NCI-H82 treated with DMSO at 0.1 percent for 48 hours (cell line): ENCODE measurements around the gene COL19A1.
A peak's percentile ranks its signal among the peaks of the same experiment; 100 is the strongest.
"Not testable (repeated sequence)": the region's sequence is repeated elsewhere in the genome, so short reads cannot be mapped to it uniquely, and the experiment has no call there.

Experiments
- DNase-seq: peaks from one replicate; lab custom pipeline; 2025; ENCODE audit not compliant: unreplicated experiment; lab: John Stamatoyannopoulos, UW

COL19A1 gene

DNA sequence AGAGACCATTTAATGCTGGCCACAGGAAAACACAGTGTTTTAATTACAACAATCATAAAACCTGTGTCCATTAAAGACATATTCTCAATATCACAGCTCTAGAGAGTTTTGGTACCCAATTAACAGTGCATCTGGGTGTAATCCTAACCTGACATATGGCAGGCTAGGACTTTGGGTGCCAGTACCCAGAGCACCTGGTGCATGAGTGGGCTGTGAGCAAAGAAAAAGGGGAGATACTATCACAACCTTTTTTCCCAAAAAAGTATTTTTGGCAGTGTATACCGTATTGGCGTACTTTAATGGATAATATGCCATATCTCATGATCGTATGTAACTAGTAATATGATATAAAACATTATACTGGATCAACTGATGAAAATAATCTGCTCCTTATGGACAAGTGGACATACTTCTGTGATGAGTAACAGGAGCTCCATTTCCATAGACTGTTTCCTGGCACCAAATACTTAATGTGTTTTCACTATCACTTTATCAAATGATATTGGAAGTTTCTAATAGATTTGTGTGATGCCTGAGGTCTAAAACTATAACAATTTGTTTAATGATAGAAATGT is 91.7 kb downstream of the COL19A1 start:
- DNase-seq, result no peak

GRCh38 chr6:69958978-69959377 is 92.6 kb downstream of the COL19A1 start:
- no peak for DNase-seq

DNA sequence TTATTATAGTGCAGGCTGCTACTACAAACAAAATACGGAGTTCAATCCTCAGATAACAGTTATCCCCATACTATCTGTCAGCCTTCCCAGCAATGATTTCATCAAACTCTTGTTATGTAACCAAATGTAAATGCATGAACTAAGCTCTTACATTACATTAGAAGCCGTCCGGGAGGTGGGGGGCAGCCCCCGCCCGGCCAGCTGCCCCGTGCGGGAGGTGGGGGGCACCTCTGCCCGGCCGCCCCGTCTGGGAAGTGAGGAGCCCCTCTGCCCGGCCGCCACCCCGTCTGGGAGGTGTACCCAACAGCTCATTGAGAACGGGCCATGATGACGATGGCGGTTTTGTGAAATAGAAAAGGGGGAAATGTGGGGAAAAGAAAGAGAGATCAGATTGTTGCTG is 99.6 kb downstream of the COL19A1 start:
- not testable (repeated sequence) for DNase-seq

DNA sequence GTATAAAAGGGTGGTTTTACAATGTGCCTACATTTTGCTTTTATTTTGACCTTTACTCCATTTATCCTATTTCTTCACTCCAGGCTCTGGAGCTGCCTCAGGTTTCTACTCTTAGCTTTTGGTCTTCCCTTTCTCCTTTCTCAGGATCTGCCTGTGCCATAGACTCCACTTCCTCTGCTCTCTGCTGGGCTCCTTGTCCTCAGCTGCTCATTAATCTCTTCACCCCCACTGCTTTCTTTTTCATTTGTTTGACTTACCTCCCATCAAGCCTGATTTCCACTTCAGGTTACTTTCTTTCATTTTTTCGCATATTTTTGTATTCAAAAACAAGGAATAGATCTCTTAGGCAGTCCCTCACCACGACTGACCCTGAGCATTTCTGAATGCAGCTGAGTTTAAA is 106.8 kb downstream of the COL19A1 start:
- DNase-seq, result no peak

DNA sequence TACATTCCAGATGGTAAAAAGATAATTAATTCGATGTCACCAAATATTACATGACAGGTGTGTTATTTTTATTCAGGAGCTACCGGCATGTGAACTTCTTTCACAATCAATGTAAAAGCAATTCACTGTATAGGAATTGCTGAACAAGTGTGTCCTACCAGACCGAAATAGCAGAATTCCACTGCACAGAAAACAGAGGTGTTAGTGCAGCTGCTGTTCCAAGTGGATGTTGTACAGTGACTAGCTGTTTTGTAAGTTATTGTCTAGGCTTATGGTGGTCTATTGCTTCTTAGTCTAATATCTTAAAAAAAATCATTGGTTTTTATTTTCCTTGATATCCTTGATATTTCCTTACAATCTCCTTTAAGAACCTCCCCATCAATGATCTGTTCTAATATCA is 107.4 kb downstream of the COL19A1 start:
- no peak for DNase-seq

DNA sequence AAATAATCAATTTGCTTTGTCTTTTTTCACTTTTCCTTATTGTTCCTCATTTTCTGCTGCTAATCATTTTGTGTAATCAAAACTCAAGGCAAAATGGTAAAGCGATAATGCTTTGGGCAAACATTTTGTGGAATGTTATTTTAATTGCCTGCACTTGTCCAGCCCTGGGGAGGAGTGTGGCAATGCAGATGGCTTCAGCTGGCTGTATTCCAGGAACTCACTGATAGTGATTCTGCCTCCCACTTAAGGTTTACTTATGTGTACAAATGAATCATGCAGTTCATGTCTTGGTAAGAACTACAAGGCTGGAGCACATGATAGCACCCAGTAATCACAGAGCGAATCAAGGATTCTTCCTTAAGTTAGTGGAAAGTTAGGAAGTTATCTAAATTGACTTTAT is 107.8 kb downstream of the COL19A1 start:
- no peak for DNase-seq

DNA sequence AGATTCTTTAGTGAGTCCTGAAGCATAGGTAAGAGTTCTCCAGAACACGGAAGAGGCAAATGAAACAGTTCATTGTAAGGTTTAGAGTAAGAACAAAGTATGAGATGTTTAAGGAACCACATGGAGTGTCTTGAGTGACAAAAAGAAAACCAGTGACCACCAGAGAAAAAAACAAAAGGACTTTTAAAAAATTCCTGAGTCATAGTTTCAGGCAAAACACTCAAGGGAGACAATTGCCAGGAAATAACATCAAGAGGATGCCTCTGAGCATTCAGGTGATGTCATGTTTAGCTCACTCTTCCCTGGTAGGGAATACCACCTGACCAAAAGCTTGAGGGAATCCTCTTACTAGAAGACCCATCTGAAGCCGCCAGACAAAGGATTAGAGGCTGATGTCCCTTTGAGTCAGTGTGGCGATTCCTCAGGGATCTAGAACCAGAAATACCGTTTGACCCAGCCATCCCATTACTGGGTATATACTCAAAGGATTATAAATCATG is 110.3 kb downstream of the COL19A1 start:
- DNase-seq, result no peak

DNA sequence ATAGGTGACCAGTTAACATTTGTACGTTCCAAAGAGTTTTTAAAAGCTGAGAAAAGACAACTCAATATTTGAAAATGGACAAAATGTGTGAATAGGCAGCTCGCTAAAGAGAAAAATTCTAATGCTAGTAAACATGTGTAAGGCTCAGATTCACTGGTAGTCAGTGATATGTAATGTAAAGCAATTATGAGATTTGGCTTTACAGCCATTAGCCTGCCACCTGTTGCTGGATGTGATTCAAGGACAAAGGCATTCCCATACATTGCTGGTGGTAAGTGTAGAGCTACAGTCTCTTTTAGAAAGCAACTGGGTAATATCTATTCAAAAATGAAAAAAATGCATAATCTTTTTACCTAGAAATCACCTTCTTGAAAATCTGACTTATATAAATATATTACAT is 114.3 kb downstream of the COL19A1 start:
- DNase-seq, result peak; percentile 31

DNA sequence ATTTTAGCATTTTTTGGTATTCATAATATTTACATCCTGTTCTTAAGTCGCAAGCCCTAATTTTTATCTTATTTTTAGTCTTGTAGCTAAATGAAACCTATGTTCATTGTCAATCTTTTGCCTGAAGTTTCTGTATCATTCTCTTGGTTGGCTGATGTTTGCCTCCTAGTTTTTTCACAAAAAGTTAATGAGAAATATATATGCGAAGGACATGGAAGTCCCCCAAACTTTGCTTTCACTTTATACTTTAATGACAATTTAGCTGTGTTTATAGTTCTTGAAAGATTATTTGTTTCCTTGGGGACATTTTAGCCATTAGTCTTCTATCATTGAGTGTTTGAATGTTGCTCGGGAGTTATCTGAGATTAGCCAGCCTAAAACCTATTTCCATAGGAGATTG is 118.2 kb downstream of the COL19A1 start:
- DNase-seq, result no peak

DNA sequence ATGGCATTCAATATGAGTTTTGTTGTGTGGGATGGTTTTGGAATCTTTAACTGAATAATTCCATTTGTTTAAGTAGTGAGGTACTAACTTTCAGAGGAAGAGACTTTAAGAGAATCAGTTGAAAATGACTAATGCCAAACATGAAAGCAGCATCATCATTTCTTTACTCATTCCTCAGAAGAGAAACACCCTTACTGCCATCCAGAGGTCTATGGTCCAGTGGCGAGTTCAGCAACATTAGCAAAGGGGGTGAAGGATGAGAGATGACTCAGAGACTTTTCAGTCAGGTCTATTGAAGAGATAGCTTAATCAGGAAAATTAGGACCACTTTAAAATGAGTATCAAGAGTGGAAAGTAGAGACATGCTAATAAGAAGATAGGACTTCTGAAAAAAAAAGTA is 118.8 kb downstream of the COL19A1 start:
- no peak for DNase-seq

DNA sequence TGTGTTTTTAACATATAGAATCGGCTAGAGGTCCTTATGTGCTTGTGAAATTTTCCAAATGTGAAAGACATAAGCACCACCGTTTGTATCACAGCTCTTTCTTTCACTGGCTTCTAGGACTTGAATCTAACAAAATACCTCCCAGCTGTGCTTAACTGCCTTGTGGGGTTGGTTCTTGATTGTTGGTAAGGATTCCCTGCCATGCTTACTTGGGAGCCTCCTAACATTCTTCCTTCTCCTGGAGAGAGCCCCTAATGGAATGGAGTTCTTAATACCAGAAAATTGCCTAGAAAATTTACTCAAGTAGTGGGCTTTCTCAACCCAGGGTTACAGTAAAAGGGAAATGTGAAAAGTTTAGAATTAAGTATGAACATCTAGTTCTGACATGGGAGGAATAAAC is 121.2 kb downstream of the COL19A1 start:
- DNase-seq, result no peak

- DNase-seq, result no peak
Observed at GRCh38 chr6:69988458-69989126, 122.2 kb downstream of the COL19A1 start.

- no peak for DNase-seq
Observed at GRCh38 chr6:69994251-69994650, 127.9 kb downstream of the COL19A1 start.

- no peak for DNase-seq
Observed at GRCh38 chr6:70008189-70008588, 141.8 kb downstream of the COL19A1 start.

DNA sequence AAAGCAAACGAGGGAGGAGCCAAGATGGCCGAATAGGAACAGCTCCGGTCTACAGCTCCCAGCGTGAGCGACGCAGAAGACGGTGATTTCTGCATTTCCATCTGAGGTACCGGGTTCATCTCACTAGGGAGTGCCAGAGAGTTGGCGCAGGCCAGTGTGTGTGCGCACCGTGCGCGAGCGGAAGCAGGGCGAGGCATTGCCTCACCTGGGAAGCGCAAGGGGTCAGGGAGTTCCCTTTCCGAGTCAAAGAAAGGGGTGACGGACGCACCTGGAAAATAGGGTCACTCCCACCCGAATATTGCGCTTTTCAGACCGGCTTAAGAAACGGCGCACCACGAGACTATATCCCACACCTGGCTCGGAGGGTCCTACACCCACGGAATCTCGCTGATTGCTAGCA is 144.0 kb downstream of the COL19A1 start:
- not testable (repeated sequence) for DNase-seq

DNA sequence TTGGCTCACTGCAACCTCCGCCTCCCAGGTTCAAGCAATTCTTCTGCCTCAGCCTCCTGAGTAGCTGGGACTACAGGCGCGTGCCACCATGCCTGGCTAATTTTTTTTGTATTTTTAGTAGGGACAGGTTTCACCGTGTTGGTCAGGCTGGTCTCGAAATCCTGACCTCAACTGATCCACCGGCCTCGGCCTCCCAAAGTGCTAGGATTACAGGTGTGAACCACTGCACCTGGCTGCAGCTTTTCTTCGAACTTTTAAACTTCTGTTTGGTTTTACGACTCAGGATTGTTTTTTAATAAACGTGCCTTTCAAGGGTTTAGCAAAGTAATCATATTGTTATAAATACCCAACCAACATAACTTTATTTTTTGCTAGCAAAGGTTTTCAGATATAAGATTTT is 156.8 kb downstream of the COL19A1 start:
- not testable (repeated sequence) for DNase-seq

GRCh38 chr6:70028246-70028645 is 161.9 kb downstream of the COL19A1 start:
- DNase-seq, result no peak

DNA sequence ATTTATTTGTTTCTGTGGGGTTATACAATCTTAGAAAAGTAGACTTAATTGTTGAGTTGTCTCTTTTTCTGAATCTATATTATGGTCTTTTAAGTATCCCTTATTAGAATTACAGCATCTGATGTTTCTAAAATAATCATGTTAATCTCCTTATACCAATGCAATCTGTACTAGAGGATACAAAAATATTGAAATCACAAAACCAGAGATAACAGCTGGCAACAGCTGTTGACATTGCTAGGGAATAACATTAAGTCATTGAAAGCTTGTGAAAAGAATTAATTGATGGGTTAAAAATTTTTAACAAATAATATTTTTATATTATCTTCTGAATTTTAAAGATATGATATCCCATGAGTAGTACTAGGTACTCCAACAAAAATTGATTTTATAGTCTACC is 162.6 kb downstream of the COL19A1 start:
- no peak for DNase-seq

GRCh38 chr6:70033781-70034180 is 167.4 kb downstream of the COL19A1 start:
- no peak for DNase-seq

GRCh38 chr6:70037445-70037844 is 171.1 kb downstream of the COL19A1 start:
- DNase-seq, result no peak

- DNase-seq, result no peak
Observed at GRCh38 chr6:70040766-70041165, 174.4 kb downstream of the COL19A1 start.

DNA sequence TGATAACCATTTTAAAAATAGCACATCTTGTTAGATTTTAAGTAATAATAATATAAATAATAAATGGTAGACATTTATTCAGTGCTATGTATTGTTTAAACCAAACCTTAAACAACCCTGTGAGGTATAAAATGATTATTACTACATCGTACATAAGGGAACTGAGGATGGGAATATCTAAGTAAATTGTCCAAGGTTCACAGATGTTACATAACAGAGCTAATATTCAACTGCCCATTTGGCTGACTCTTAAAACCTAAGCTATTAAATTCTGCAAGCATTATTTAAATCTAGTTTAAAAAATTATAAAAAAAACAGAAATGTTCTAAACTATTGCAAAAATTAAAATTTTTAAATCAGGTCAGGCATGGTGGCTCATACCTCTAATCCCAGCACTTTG is 175.1 kb downstream of the COL19A1 start:
- no peak for DNase-seq

DNA sequence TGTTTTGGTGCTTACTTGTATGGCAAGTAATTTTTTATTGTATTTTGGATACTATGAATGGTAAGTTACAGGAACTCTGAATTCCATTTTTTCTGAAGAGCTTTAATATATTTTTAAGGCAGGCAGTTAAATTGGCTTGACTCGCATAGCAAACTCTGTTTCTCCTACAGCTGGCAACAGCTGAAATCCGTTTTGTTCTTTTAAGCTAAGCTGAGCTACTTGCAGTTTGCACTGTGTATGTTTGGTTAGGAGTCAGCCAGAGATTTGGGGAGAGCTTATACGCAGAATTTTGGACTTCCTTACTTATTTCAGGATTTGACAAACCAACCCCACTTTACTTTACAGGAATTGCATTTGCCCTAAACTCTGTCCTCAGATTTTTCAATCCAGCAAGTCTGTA is 179.1 kb downstream of the COL19A1 start:
- no peak for DNase-seq
